Mammary epithelial cell (primary cell): ENCODE measurements around the gene EMC9.

Source experiments
- CTCF ChIP-seq, 2 donors: IDR thresholded peaks in 1 of 2; conservative IDR thresholded peaks in 1 of 2; 2 replicates each; pipeline ENCODE4 v1.5.1; 2011 to 2012; ENCODE audit warnings: inconsistent platforms in 2 of 2, low read length in 2 of 2, mild to moderate bottlenecking in 2 of 2, control low read depth in 1 of 2, low read depth in 1 of 2; ENCODE audit not compliant: insufficient read depth in 1 of 2; ENCODE audit errors: extremely low read depth in 1 of 2
- EZH2 ChIP-seq: IDR thresholded peaks from 2 replicates; pipeline ENCODE4 v1.6.1; 2012; ENCODE audit warnings: low read length, inconsistent platforms, borderline replicate concordance

GRCh38 chr14:24182110-24182882, 40.9 kb upstream of the EMC9 start:
- no peak for TF ChIP-seq CTCF (conservative IDR thresholded peaks at IDR 0.05 in 1 of 2, IDR thresholded peaks at IDR 0.05 in 1 of 2; ENCODE audit: extremely low read depth in 1 of 2, insufficient read depth in 1 of 2, low read depth in 1 of 2, low read length in 2 of 2)
- no peak for TF ChIP-seq EZH2
